Measurements from ENCODE around the gene AP5B1. TPM values are rescaled to one million over a fixed set of nuclear protein-coding genes. Genes with fewer than 3 reads are reported as not detected.
"Not testable (repeated sequence)": the region's sequence is repeated elsewhere in the genome, so short reads cannot be mapped to it uniquely, and the experiment has no call there.

The AP5B1 gene
- total RNA-seq, 1 donor from 2014 or later = 51.8 TPM

- no peak for DNase-seq (ENCODE audit: low spot score)
Observed at GRCh38 chr11:65771589-65772112, 9.1 kb downstream of the AP5B1 start.

GRCh38 chr11:65770951-65771567, 9.7 kb downstream of the AP5B1 start:
- no peak for DNase-seq (ENCODE audit: low spot score)

DNA sequence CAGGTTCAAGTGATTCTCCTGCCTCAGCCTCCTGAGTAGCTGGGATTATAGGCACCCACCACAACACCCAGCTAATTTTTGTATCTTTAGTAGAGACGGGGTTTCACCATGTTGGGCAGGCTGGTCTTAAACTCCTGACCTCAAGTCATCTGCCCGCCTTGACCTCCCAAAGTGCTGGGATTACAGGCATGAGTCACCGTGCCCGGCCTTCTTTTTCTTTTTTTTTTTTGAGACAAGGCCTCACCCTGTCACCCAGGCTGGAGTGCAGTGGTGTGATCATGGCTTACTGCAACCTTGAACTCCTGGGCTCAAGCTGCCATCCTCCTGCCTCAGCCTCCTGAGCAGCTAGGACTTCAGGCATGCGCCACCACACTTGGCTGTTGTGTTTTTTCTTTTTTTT, 13.0 kb downstream of the AP5B1 start:
- not testable (repeated sequence) for DNase-seq (ENCODE audit: low spot score)

DNA sequence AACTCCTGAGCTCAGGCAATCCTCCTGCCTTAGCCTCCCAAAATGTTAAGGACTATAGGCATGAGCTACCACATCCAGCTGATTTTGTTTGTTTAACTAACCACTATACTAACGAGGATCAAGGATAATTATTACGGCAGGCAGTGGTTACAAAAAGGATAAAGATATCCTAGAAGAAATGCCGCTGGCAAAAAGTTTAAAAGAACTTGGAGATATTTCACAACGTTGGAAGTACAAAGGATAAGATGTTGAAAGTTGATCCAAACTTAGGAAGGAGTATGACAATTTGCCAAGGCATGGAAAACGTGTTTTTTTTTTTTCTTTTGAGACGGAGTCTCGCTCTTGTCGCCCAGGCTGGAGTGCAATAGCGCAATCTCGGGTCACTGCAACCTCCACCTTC, 13.4 kb downstream of the AP5B1 start:
- DNase-seq (ENCODE audit: low spot score) = no peak

GRCh38 chr11:65766535-65766934, 14.2 kb downstream of the AP5B1 start:
- no peak for DNase-seq (ENCODE audit: low spot score)

GRCh38 chr11:65764434-65764833, 16.3 kb downstream of the AP5B1 start:
- DNase-seq (ENCODE audit: low spot score) = no peak

- DNase-seq (ENCODE audit: low spot score) = not testable (repeated sequence)
Observed at GRCh38 chr11:65762816-65763215, 18.0 kb downstream of the AP5B1 start.

DNA sequence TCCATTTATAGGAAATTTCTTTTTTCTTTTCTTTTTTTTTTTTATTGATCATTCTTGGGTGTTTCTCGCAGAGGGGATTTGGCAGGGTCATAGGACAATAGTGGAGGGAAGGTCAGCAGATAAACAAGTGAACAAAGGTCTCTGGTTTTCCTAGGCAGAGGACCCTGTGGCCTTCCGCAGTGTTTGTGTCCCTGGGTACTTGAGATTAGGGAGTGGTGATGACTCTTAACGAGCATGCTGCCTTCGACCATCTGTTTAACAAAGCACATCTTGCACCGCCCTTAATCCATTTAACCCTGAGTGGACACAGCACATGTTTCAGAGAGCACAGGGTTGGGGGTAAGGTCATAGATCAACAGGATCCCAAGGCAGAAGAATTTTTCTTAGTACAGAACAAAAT, 18.6 kb downstream of the AP5B1 start:
- not testable (repeated sequence) for DNase-seq (ENCODE audit: low spot score)

DNA sequence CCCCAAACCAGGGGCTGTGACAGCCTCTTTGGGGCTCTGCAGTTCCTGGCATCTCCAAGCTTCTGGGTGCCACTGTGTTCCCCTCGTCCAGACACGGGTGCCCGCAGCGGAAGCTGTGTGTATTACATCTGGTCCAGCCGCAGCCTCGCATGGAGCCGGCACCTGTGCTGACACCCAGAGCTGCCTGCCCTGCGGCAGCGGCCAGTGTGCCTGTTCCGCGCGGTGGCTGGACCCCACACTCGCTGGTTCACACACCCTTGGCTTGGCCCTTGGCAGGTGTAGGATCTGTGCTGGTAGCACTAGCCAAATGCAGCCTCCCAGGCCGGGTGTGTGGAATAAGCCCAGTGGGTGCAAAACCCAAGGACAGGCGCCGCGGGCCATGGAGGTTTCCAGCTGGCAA, 35.7 kb downstream of the AP5B1 start:
- DNase-seq (ENCODE audit: low spot score) = no peak

DNA sequence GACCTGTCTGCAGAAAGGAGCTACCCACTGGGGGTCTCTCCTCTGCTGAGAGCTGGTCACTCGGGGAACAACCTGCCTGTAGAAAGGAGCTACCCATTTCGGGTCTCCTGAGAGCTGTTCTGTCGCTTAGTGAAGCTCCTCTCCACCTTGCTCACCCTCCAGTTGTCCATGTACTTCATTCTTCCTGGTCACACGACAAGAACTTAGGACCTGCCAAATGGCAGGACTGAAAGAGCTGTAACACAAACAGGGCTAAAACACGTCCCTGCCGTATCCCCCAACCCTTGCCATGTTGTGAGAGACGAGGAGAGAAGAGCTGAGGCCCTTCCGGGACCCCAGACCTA, 36.1 kb downstream of the AP5B1 start:
- DNase-seq (ENCODE audit: low spot score) = no peak

DNA sequence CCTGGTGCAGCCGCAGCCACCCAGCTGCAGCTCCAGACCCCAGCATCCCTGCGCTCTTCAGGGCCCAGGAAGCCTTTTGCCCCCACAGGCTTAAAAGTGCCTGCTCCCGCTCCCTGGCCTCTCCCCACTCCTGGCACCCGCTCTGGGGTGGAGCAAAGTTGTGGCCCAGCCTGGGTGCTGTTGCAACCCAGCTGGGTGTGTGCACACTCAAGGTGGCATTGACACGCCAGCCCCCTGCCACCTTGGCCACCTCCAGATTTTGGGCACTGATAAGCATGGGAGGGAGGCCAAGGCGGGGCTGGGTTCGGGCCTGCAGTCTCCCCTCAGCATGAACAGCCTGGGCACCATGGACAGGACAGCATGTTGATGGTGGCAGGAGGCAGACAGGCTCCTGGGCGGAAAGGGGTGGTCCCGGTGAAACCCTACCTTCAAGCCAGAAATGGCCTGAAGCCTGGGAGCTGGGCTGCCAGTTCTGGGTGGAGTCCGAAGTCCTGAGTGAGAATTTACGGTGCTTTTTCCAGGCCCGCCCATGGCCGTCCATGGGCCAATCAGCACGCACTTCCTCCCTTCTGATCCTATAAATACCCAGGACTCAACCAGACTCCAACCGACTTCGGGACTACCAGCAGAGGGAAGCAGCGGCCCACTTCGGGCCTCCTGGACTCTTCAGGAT, 36.6 kb downstream of the AP5B1 start:
- DNase-seq (ENCODE audit: low spot score) = no peak

DNA sequence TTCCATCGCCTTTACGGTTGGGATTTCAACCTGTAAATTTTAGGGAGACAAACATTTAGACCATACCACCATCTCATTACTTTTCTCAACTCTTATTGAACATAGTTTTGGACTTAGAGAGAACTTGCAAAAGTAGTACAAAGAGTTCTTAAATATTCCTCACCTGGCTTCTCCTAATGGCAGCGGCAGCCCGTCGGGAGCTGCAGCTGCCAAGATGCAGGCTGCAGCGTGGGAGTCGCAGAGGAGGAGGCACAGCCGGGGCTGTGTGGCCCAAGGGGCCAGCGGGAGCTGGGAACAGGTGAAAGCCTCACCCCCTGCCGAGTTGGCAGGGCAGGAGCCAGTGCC, 37.1 kb downstream of the AP5B1 start:
- no peak for DNase-seq (ENCODE audit: low spot score)

GRCh38 chr11:65742353-65742752, 38.4 kb downstream of the AP5B1 start:
- DNase-seq (ENCODE audit: low spot score) = no peak

- DNase-seq (ENCODE audit: low spot score) = no peak
Observed at GRCh38 chr11:65741185-65741584, 39.6 kb downstream of the AP5B1 start.

GRCh38 chr11:65739022-65739421, 41.8 kb downstream of the AP5B1 start:
- no peak for DNase-seq (ENCODE audit: low spot score)

- DNase-seq (ENCODE audit: low spot score) = no peak
Observed at GRCh38 chr11:65736810-65737209, 44.0 kb downstream of the AP5B1 start.

DNA sequence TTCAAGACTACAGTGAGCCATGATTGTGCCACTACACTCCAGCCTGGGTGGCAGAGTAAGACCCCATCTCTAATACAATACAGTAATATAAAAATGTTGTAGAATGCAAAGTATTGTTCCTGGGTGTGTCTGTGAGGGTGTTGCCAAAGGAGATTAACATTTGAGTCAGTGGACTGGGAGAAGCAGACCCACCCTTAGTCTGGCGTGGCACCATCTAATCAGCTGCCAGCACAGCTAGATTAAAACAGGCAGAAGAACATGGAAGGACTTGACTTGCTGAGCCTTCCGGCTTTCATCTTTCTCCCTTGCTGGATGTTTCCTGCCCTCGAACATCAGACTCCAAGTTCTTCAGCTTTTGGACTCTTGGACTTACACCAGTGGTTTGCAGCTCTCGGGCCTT, 45.7 kb downstream of the AP5B1 start:
- DNase-seq (ENCODE audit: low spot score) = not testable (repeated sequence)

DNA sequence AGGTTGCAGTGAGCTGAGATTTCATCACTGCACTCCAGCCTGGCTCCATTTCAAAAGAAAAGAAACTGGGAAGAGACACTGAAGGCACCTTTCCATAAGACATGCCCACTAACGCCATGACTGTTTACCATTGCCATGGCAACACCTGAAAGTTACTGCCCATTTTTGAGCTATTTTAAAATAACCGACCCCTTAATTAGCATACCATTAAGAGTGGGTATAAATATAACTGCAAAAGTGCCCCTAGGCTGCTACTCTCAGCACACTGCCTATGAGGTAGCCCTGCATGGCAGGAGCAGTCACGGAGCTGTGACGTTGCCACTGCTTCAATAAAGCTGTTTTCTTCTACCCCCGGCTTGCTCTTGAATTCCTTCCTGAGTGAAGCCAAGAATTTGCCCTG, 50.3 kb downstream of the AP5B1 start:
- DNase-seq (ENCODE audit: low spot score) = no peak

DNA sequence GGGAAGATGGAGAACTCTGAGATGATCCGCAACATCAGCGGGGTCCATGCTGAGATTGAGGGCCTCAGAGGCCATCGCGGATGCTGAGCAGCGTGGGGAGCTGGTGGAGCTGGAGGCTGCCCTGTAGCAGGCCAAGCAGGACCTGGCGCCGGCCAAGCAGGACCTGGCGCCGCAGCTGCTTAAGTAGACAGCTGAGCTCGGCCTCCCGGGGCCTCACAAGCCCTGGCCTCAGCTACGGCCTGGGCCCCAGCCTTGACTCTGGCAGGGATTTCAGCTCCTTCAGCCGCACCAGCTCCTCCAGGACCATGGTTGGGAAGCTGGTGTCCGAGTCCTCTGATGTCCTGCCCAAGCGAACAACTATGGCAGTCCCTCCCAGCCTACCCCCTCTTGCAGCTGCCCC, 52.9 kb downstream of the AP5B1 start:
- no peak for DNase-seq (ENCODE audit: low spot score)

GRCh38 chr11:65726660-65727059, 54.1 kb downstream of the AP5B1 start:
- no peak for DNase-seq (ENCODE audit: low spot score)
